ENCODE data around the gene FAM219B.

- TF ChIP-seq, protein P1, sequence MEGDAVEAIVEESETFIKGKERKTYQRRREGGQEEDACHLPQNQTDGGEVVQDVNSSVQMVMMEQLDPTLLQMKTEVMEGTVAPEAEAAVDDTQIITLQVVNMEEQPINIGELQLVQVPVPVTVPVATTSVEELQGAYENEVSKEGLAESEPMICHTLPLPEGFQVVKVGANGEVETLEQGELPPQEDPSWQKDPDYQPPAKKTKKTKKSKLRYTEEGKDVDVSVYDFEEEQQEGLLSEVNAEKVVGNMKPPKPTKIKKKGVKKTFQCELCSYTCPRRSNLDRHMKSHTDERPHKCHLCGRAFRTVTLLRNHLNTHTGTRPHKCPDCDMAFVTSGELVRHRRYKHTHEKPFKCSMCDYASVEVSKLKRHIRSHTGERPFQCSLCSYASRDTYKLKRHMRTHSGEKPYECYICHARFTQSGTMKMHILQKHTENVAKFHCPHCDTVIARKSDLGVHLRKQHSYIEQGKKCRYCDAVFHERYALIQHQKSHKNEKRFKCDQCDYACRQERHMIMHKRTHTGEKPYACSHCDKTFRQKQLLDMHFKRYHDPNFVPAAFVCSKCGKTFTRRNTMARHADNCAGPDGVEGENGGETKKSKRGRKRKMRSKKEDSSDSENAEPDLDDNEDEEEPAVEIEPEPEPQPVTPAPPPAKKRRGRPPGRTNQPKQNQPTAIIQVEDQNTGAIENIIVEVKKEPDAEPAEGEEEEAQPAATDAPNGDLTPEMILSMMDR (IDR thresholded peaks at IDR 0.05): no peak
- no peak for TF ChIP-seq POLR2A (IDR thresholded peaks at IDR 0.05)
Observed at GRCh38 chr15:74851960-74852359, 54.7 kb downstream of the FAM219B start.

Measured in uterus (tissue), 2 donors.